HG03558 (cell line): ENCODE measurements around the gene PARP3.
"Not testable (repeated sequence)": the region's sequence is repeated elsewhere in the genome, so short reads cannot be mapped to it uniquely, and the experiment has no call there.

Source experiments
- ATAC-seq: cut with Tn5 transposase; IDR thresholded peaks from one replicate; pipeline ENCODE4 v1.9.1; 2021; ENCODE audit warnings: moderate number of reproducible peaks; ENCODE audit not compliant: unreplicated experiment; ENCODE audit errors: extremely low read depth

Gene PARP3

GRCh38 chr3:51941798-51942602, at the start of gene PARP3, which contains the start of gene RRP9:
PARP3 (plus strand) TSS chr3:51942363; CDS start chr3:51943356, 993 bp downstream.
RRP9 (minus strand) TSS chr3:51941904; CDS start chr3:51941867, 37 bp downstream.
- ATAC-seq = peak; percentile 85

GRCh38 chr3:51894391-51894790, 47.8 kb upstream of the PARP3 start:
- no peak for ATAC-seq

DNA sequence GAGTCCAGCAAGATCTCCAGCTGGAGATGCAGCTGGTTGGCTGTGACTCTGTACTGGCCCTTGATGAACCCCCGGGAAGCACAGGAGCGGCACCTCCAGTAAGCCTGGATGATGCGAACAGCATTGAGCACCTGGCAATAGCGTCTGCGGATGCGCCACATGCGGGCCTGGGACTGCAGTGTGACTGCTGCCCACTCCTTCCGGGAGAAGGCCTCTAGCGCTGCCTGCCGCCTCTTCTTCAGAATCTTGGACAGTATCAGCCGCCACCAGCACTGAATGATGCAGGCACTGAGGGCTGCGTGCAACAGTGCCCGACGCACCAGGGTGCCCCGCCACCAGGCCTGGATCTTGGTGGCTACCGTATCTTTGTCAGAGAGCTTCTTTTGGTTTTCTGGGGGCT, 47.2 kb upstream of the PARP3 start:
- no peak for ATAC-seq

DNA sequence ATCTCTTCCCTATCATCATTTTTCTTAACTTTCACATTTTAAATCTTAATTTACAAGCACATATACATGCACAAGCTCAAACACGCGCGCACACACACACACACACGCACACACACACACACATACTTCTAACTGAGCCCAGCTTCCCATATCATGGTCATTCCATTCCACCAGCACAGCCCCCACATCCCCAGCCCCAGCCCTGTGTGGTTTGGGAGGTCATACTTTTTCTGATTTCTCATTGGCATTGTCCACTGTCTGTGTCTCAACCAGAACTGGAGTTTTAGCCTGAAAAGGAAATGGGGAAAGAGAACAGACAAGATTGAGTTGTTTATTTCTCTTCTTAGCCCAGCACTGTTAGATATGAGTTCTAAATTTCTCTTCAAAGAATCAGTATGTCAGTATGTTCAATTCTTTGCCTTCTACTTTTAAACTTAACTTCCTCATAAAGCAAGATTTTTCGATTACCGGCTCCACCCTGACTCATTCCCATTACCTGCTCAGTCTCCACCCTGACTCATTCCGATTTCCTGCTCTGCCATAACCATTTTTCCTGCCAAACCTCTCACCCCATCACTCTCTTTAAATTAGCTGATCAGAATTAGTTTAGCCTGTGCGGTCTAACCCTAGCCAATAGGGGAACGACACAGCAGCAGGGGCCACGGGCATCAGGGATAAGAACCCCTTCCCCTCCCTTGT, 45.4 kb upstream of the PARP3 start:
- ATAC-seq = no peak

DNA sequence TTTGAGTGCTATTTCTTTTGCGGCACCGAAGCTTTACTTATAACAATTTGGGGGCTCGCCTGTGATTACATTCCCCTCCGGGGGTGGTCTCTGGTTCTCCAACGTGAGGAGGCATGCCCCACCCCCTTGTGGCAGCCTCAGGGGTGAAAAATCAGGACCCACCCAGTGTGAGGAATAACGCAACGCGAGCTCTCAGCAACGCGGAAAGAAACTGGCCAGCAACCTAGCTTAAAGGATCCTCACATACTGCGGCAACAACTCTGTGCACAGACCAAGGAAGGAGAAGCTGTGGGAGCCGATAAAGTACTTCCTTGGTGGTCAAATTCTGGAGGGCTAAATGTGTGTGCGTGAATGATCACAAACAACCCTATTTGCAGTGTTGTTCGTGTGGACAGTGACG, 44.8 kb upstream of the PARP3 start:
- no peak for ATAC-seq

GRCh38 chr3:51900043-51900442, 42.1 kb upstream of the PARP3 start:
- ATAC-seq = not testable (repeated sequence)

DNA sequence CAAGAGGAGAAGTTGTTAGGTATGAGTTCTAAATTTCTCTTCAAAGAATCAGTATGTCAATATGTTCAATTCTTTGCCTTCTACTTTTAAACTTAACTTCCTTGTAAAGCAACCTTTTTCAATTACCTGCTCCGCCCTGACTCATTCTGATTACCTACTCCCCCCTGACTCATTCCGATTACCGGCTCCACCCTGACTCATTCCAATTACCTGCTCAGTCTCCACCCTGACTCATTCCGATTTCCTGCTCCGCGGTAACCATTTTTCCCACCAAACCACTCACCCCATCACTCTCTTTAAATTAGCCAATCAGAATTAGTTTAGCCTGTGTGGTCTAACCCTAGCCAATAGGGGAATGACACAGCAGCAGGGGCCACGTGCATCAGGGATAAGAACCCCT, 39.8 kb upstream of the PARP3 start:
- ATAC-seq = not testable (repeated sequence)

DNA sequence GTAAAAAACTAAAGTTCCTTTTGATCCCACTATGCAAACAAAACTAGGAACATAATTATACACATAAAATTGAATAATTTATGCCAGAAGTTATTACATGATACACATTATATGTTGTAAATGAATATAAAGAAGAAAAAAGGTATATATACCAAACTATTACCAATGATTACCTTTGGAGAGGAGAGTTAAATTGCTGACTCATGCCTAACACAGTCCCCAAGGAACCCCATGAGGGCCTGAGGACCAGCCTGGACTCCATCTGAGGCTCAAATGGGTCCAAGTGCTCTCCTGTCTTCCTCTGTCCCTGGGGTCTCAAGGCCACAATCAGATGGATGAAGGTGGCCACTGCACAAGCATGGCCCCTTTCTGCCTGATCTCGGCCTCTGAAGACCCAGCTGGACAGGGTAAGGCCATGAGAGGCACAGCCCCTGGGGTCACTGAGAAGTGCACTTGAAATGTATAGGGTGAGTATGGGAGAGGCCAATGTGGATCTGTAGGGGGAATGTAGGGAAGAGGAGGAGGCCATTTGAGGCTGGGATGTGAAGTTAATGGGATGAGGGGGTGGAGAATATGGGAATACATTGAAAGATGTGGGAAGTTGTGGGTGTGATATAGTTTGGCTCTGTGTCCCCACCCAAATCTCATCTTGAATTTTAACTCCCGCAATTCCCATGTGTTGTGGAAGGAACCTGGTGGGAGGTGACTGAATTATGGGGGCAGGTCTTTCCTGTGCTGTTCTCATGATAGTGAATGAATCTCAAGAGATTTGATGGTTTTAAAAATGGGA, 37.9 kb upstream of the PARP3 start:
- no peak for ATAC-seq

DNA sequence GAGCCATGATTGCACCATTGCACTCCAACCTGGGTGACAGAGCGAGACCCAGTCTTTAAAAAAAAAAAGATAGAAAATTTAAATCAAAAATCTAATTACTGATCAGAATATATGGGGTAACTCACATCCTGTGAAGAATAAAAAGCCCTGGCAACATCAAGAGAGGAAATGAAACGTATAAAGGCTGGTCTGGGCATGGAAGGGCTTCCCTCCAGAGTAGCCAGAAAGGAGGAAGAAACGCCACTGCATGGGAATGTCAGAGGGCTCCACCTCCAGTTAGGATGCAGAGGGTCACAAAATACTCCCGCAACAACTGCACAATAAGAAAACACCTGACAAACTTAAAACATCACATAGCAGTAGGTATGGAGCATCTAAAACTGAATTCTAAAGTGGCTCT, 34.1 kb upstream of the PARP3 start:
- no peak for ATAC-seq

- ATAC-seq = no peak
Observed at GRCh38 chr3:51916418-51916817, 25.7 kb upstream of the PARP3 start.

- ATAC-seq = no peak
Observed at GRCh38 chr3:51921081-51921578, 21.0 kb upstream of the PARP3 start.

- ATAC-seq = no peak
Observed at GRCh38 chr3:51927061-51927977, 14.8 kb upstream of the PARP3 start.

DNA sequence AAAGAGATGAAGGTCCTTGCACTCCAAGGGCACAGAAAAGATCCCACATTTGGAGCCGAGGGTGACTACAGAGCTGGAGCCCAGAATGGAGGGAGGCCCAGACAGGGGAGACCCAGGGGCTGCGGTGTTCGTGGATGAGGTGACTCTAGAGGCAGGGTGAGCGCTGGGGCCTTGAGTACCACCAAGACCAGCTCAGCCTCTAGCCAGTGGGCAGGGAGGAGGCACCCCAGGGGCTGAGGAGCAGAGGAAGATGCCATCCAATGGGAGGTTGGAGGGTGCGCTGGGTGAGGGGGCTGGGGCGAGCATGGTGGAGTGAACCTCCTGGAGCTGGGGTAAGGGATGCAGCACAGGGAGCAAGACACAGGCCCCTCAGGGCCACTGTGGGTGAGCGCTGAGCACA, 13.7 kb upstream of the PARP3 start:
- no peak for ATAC-seq

GRCh38 chr3:51928981-51929380, 13.2 kb upstream of the PARP3 start:
- not testable (repeated sequence) for ATAC-seq

- ATAC-seq = no peak
Observed at GRCh38 chr3:51929420-51930003, 12.7 kb upstream of the PARP3 start.

- no peak for ATAC-seq
Observed at GRCh38 chr3:51930439-51930838, 11.7 kb upstream of the PARP3 start.

DNA sequence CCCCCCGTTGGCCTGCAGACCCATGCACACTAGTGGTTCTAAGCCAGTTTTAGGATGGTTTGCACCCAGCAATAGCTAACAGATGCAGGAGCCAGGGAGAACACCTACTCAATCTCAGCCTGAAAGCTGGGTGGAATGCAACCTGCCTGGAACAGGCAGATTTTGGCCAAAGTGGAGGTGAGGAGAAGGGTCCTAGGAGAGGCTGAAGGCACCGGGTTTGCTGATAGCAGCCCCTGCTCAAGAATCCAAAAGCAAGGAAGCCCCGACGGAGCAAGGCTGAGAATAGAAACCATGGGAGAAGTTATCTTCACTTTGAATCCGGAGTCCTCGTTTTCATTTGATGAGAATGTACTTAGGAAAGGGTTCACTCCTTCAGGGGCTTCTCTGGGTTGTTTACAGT, 10.4 kb upstream of the PARP3 start:
- no peak for ATAC-seq

DNA sequence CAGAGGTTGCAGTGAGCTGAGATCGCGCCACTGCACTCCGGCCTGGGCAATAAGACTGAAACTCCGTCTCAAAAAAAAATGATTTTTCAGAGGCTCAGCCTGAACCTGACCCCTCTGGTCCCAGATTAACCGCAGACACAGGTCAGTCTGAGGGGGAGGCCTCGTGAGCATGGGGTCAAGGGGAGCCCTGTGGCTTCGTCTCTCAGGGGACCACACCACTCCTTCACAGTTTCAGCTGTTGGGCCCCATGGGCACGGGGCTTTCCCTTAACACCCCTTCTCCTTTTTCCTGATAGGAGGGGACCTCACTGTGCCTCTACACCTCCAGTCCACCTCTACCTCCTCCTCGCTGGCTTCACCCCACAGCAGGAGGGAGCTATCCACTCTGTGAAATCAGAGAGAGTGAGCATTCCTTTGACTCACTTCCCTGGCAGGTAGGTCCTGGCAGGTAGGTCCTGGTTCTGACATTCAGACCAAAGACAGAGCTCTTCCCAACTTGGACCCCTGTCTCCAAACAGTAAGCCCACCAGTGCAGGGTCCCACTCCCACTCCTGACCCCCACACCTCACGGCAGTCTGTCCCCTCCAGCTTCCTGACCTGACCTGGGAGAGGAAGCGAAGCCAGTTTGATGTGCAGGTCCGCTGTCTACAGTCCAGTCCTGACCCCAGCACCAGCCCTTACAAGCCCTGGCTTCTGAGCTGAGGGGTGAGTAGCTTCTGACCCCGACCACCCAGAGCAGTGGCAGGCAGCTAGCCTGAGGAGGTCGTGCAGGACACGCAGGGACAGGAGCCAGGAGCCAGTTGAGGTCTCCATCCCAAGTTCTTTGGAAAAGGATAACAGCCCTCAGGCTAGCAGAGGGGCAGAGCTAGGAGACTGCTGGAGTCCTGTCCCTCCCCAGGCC, 9.4 kb upstream of the PARP3 start:
- ATAC-seq = no peak
